MG63 (cell line): ENCODE data around the gene NPPA. TPM values are rescaled to one million over a fixed set of nuclear protein-coding genes. Genes with fewer than 3 reads are reported as not detected.

ENCODE experiments used
- DNase-seq: peaks from one replicate; pipeline ENCODE4 v3.0.0-alpha.2; 2020
- H3K27me3 ChIP-seq: fragments of 250-450 bp; sonication (Bioruptor Pico); 2 replicates; pipeline ENCODE4 v1.5.1; 2020; ENCODE audit warnings: mild to moderate bottlenecking, moderate library complexity
- H3K36me3 ChIP-seq: fragments of 250-450 bp; sonication (Bioruptor Pico); 2 replicates; pipeline ENCODE4 v1.5.1; 2020; ENCODE audit warnings: mild to moderate bottlenecking, moderate library complexity
- H3K4me3 ChIP-seq: fragments of 250-450 bp; sonication (Bioruptor Pico); 2 replicates; pipeline ENCODE4 v1.5.1; 2020; ENCODE audit warnings: mild to moderate bottlenecking, moderate library complexity
- H3K9me3 ChIP-seq: fragments of 250-450 bp; sonication (Bioruptor Pico); 2 replicates; pipeline ENCODE4 v1.5.1; 2020; ENCODE audit warnings: mild to moderate bottlenecking, moderate library complexity
- total RNA-seq: library from RNA; depleted of rRNA; stranded (reverse); fragments of >200 nt; shearing (Covaris generic); gene quantifications from 2 replicates; pipeline ENCODE4 v1.2.3, GENCODE V29; 2014; ENCODE audit warnings: low replicate concordance

The NPPA gene
- total RNA-seq, 1 experiment from 2014 or later: not detected

GRCh38 chr1:11857164-11857851 is 9.7 kb upstream of the NPPA start:
- Histone ChIP-seq H3K27me3 (peaks cover 40% of the 10 kb centered on the region), H3K4me3 (no peak overlapping the region)
- no peak for DNase-seq

GRCh38 chr1:11856698-11857097 is 9.1 kb upstream of the NPPA start:
- peaks cover 36% of the 10 kb centered on the region for H3K27me3 ChIP-seq
- no peak overlapping the region for H3K4me3 ChIP-seq
- H3K36me3 ChIP-seq: no peaks in the 10 kb centered on the region
- H3K9me3 ChIP-seq: no peaks in the 10 kb centered on the region
- DNase-seq: no peak

More at GRCh38 chr1:11857164-11857851, 9.7 kb upstream of the NPPA start:
- H3K36me3 ChIP-seq: no peaks in the 10 kb centered on the region
- H3K9me3 ChIP-seq: no peaks in the 10 kb centered on the region

GRCh38 chr1:11855430-11855829 is 7.8 kb upstream of the NPPA start:
- no peak for DNase-seq
- H3K4me3 ChIP-seq: no peak overlapping the region

GRCh38 chr1:11854519-11854918 is 6.9 kb upstream of the NPPA start:
- Histone ChIP-seq H3K4me3 (no peak overlapping the region), H3K9me3 (no peaks in the 10 kb centered on the region), H3K27me3 (peaks cover 22% of the 10 kb centered on the region), H3K36me3 (no peaks in the 10 kb centered on the region)
- no peak for DNase-seq

More at GRCh38 chr1:11855430-11855829, 7.8 kb upstream of the NPPA start:
- H3K36me3 ChIP-seq: no peaks in the 10 kb centered on the region
- peaks cover 31% of the 10 kb centered on the region for H3K27me3 ChIP-seq
- no peaks in the 10 kb centered on the region for H3K9me3 ChIP-seq

GRCh38 chr1:11851180-11851579 is 3.6 kb upstream of the NPPA start:
- H3K4me3 ChIP-seq: no peak overlapping the region
- H3K9me3 ChIP-seq: no peaks in the 10 kb centered on the region
- no peaks in the 10 kb centered on the region for H3K36me3 ChIP-seq
- H3K27me3 ChIP-seq: peaks cover 6% of the 10 kb centered on the region
- no peak for DNase-seq

- DNase-seq: no peak
Observed at GRCh38 chr1:11850156-11850555, 2.6 kb upstream of the NPPA start.

GRCh38 chr1:11848373-11848700 is 754 bp upstream of the NPPA start:
- Histone ChIP-seq H3K9me3 (no peaks in the 10 kb centered on the region), H3K4me3 (no peak overlapping the region), H3K27me3 (no peaks in the 10 kb centered on the region), H3K36me3 (no peaks in the 10 kb centered on the region; the same call in 1 of the 2 replicates)
- DNase-seq: no peak

More at GRCh38 chr1:11850156-11850555, 2.6 kb upstream of the NPPA start:
- H3K36me3 ChIP-seq: no peaks in the 10 kb centered on the region
- no peak overlapping the region for H3K4me3 ChIP-seq
- H3K9me3 ChIP-seq: no peaks in the 10 kb centered on the region
- peaks cover 6% of the 10 kb centered on the region for H3K27me3 ChIP-seq

GRCh38 chr1:11845641-11846335 is 1.8 kb downstream of the NPPA start:
- Histone ChIP-seq H3K27me3 (no peaks in the 10 kb centered on the region), H3K36me3 (peaks cover 2% of the 10 kb centered on the region; the same call in 1 of the 2 replicates), H3K9me3 (no peaks in the 10 kb centered on the region), H3K4me3 (no peak overlapping the region)
- DNase-seq: no peak

- no peak overlapping the region for H3K4me3 ChIP-seq
- no peaks in the 10 kb centered on the region for H3K27me3 ChIP-seq
- no peak for DNase-seq
- H3K36me3 ChIP-seq: peaks cover 29% of the 10 kb centered on the region
- H3K9me3 ChIP-seq: no peaks in the 10 kb centered on the region
Observed at GRCh38 chr1:11842154-11843041, 5.2 kb downstream of the NPPA start.

- peaks cover 29% of the 10 kb centered on the region for H3K36me3 ChIP-seq
- H3K4me3 ChIP-seq: no peak overlapping the region
- no peaks in the 10 kb centered on the region for H3K27me3 ChIP-seq
- no peaks in the 10 kb centered on the region for H3K9me3 ChIP-seq
- DNase-seq: no peak
Observed at GRCh38 chr1:11841245-11842153, 6.1 kb downstream of the NPPA start.

- H3K27me3 ChIP-seq: no peaks in the 10 kb centered on the region
- DNase-seq: no peak
- no peaks in the 10 kb centered on the region for H3K9me3 ChIP-seq
- H3K36me3 ChIP-seq: peaks cover 29% of the 10 kb centered on the region
- no peak overlapping the region for H3K4me3 ChIP-seq
Observed at GRCh38 chr1:11839727-11840705, 7.6 kb downstream of the NPPA start.

- Histone ChIP-seq H3K27me3 (no peaks in the 10 kb centered on the region), H3K36me3 (peaks cover 31% of the 10 kb centered on the region), H3K9me3 (no peaks in the 10 kb centered on the region), H3K4me3 (no peak overlapping the region)
- DNase-seq: peak; percentile 55
Observed at GRCh38 chr1:11838349-11839272, 9.0 kb downstream of the NPPA start.

GRCh38 chr1:11837767-11838348 is 9.7 kb downstream of the NPPA start:
- Histone ChIP-seq H3K36me3 (peaks cover 35% of the 10 kb centered on the region), H3K9me3 (no peaks in the 10 kb centered on the region), H3K4me3 (no peak overlapping the region), H3K27me3 (no peaks in the 10 kb centered on the region)
- DNase-seq: no peak
